GM21390 (cell line): ENCODE results near the gene TNPO3.
"Not testable (repeated sequence)": the region's sequence is repeated elsewhere in the genome, so short reads cannot be mapped to it uniquely, and the experiment has no call there.

ENCODE experiments used
- ATAC-seq: cut with Tn5 transposase; IDR thresholded peaks from one replicate; pipeline ENCODE4 v1.9.1; 2021; ENCODE audit not compliant: unreplicated experiment

TNPO3 gene

GRCh38 chr7:128924707-128925588 lies 130.0 kb downstream of the TNPO3 start:
- ATAC-seq: no peak

GRCh38 chr7:128923411-128923800 lies 131.5 kb downstream of the TNPO3 start:
- no peak for ATAC-seq

- no peak for ATAC-seq
Measured at GRCh38 chr7:128922496-128923410, 132.2 kb downstream of the TNPO3 start.

GRCh38 chr7:128921866-128922440 lies 133.0 kb downstream of the TNPO3 start:
- no peak for ATAC-seq

- no peak for ATAC-seq
Measured at GRCh38 chr7:128920913-128921582, 133.9 kb downstream of the TNPO3 start.

- ATAC-seq: no peak
Measured at GRCh38 chr7:128919881-128920799, 134.8 kb downstream of the TNPO3 start.

- no peak for ATAC-seq
Measured at GRCh38 chr7:128919241-128919640, 135.7 kb downstream of the TNPO3 start.

- no peak for ATAC-seq
Measured at GRCh38 chr7:128918016-128918665, 136.8 kb downstream of the TNPO3 start.

GRCh38 chr7:128917122-128917521 lies 137.8 kb downstream of the TNPO3 start:
- no peak for ATAC-seq

- no peak for ATAC-seq
Measured at GRCh38 chr7:128916643-128916915, 138.3 kb downstream of the TNPO3 start.

GRCh38 chr7:128915841-128916642 lies 138.9 kb downstream of the TNPO3 start:
- ATAC-seq: no peak

- ATAC-seq: no peak
Measured at GRCh38 chr7:128915271-128915819, 139.6 kb downstream of the TNPO3 start.

- ATAC-seq: no peak
Measured at GRCh38 chr7:128914566-128915151, 140.3 kb downstream of the TNPO3 start.

- ATAC-seq: no peak
Measured at GRCh38 chr7:128913870-128914565, 140.9 kb downstream of the TNPO3 start.

GRCh38 chr7:128912709-128913495 lies 142.0 kb downstream of the TNPO3 start:
- not testable (repeated sequence) for ATAC-seq

- ATAC-seq: no peak
Measured at GRCh38 chr7:128912281-128912680, 142.6 kb downstream of the TNPO3 start.
